Measurements from ENCODE around the gene TAB2. TPM values are rescaled to one million over a fixed set of nuclear protein-coding genes. Genes with fewer than 3 reads are reported as not detected.

The TAB2 gene
- 100 to 1,000 TPM; 120 to 138 TPM for total RNA-seq

- CTCF ChIA-PET: interaction anchor here (0.8 to 2.8 kb wide), 8 partner anchors 15 to 233 kb away, joined by 3 to 7 read pairs (median 4); no protein-coding TSS in a partner anchor
- ATAC-seq (peak; percentile 43), DNase-seq (peak; percentile 84)
- peak within 1 kb of the TSS; percentile 92 for H3K4me3 Mint-ChIP-seq
- H3K36me3 Mint-ChIP-seq: peaks cover 39% of the 10 kb centered on the region
- peaks cover 34% of the 10 kb centered on the region for H3K4me1 Mint-ChIP-seq
- peaks cover 7% of the 10 kb centered on the region for H3K9me3 Mint-ChIP-seq (ENCODE audit: low read depth)
- no peaks in the 10 kb centered on the region for H3K27me3 Mint-ChIP-seq
- H3K27ac Mint-ChIP-seq: peak within 1 kb of the TSS; percentile 91
These were observed at the start of gene TAB2 for GRCh38 chr6:149317644-149318571. Gene TAB2, plus strand, starts transcription at chr6:149317712. Its CDS starts 52,286 bp downstream, at chr6:149369998.

- H3K9me3 Mint-ChIP-seq (ENCODE audit: low read depth): peaks cover 8% of the 10 kb centered on the region
- no peak overlapping the region for H3K27ac Mint-ChIP-seq
- H3K4me1 Mint-ChIP-seq: peaks cover 39% of the 10 kb centered on the region
- CTCF ChIA-PET: no interaction called here
- H3K27me3 Mint-ChIP-seq: no peaks in the 10 kb centered on the region
- no peak overlapping the region for H3K4me3 Mint-ChIP-seq
- ATAC-seq: no peak
- DNase-seq: no peak
- H3K36me3 Mint-ChIP-seq: peaks cover 11% of the 10 kb centered on the region
These were observed 49.4 kb upstream of the TAB2 start for GRCh38 chr6:149268146-149268545.

GRCh38 chr6:149268768-149269167 is 48.7 kb upstream of the TAB2 start:
- Mint-ChIP-seq H3K4me1 (peaks cover 46% of the 10 kb centered on the region), H3K36me3 (peaks cover 15% of the 10 kb centered on the region)
- CTCF ChIA-PET: no interaction called here

GRCh38 chr6:149270616-149271015 is 46.9 kb upstream of the TAB2 start:
- H3K27me3 Mint-ChIP-seq: no peaks in the 10 kb centered on the region
- no peak overlapping the region for H3K27ac Mint-ChIP-seq
- H3K4me3 Mint-ChIP-seq: no peak overlapping the region
- H3K9me3 Mint-ChIP-seq (ENCODE audit: low read depth): peaks cover 8% of the 10 kb centered on the region
- peaks cover 38% of the 10 kb centered on the region for H3K4me1 Mint-ChIP-seq
- no peak for DNase-seq
- CTCF ChIA-PET: interaction anchor here (0.9 to 1.2 kb wide), 2 partner anchors 47 to 54 kb away, joined by 3 read pairs; partner anchors contain the start of gene TAB2
- no peak for ATAC-seq
- H3K36me3 Mint-ChIP-seq: peaks cover 15% of the 10 kb centered on the region

More at GRCh38 chr6:149268768-149269167, 48.7 kb upstream of the TAB2 start:
- no peaks in the 10 kb centered on the region for H3K27me3 Mint-ChIP-seq
- ATAC-seq: no peak
- H3K27ac Mint-ChIP-seq: no peak overlapping the region
- H3K4me3 Mint-ChIP-seq: no peak overlapping the region
- DNase-seq: no peak
- peaks cover 8% of the 10 kb centered on the region for H3K9me3 Mint-ChIP-seq (ENCODE audit: low read depth)

GRCh38 chr6:149271348-149272340 is 45.9 kb upstream of the TAB2 start:
- ATAC-seq: peak; percentile 81
- DNase-seq: peak; percentile 74
- peaks cover 8% of the 10 kb centered on the region for H3K9me3 Mint-ChIP-seq (ENCODE audit: low read depth)
- peak overlapping the region; percentile 45 for H3K4me3 Mint-ChIP-seq
- peaks cover 15% of the 10 kb centered on the region for H3K36me3 Mint-ChIP-seq
- CTCF ChIA-PET: interaction anchor here (1.2 kb wide), 1 partner anchor 46 kb away, joined by 3 read pairs; the partner anchor contains the start of gene TAB2
- no peaks in the 10 kb centered on the region for H3K27me3 Mint-ChIP-seq
- H3K27ac Mint-ChIP-seq: peak overlapping the region; percentile 81
- H3K4me1 Mint-ChIP-seq: peaks cover 38% of the 10 kb centered on the region

- ATAC-seq (peak; percentile 34), DNase-seq (no peak)
- CTCF ChIA-PET: no interaction called here
- Mint-ChIP-seq H3K4me1 (peaks cover 39% of the 10 kb centered on the region), H3K36me3 (peaks cover 15% of the 10 kb centered on the region), H3K4me3 (no peak overlapping the region), H3K9me3 (ENCODE audit: low read depth) (peaks cover 4% of the 10 kb centered on the region), H3K27me3 (no peaks in the 10 kb centered on the region), H3K27ac (peak overlapping the region; percentile 18)
These were observed 44.2 kb upstream of the TAB2 start for GRCh38 chr6:149273318-149273717.

GRCh38 chr6:149275621-149276020 is 41.9 kb upstream of the TAB2 start:
- H3K36me3 Mint-ChIP-seq: peaks cover 12% of the 10 kb centered on the region
- no peak for ATAC-seq
- H3K27ac Mint-ChIP-seq: no peak overlapping the region
- H3K9me3 Mint-ChIP-seq (ENCODE audit: low read depth): peaks cover 2% of the 10 kb centered on the region
- CTCF ChIA-PET: interaction anchor here (1.1 kb wide), 1 partner anchor 157 kb away, joined by 3 read pairs; no protein-coding TSS in a partner anchor
- no peak overlapping the region for H3K4me3 Mint-ChIP-seq
- no peak for DNase-seq
- no peaks in the 10 kb centered on the region for H3K27me3 Mint-ChIP-seq
- peaks cover 57% of the 10 kb centered on the region for H3K4me1 Mint-ChIP-seq

GRCh38 chr6:149277621-149278020 is 39.9 kb upstream of the TAB2 start:
- H3K9me3 Mint-ChIP-seq (ENCODE audit: low read depth): peaks cover 2% of the 10 kb centered on the region
- H3K4me3 Mint-ChIP-seq: no peak overlapping the region
- H3K4me1 Mint-ChIP-seq: peaks cover 37% of the 10 kb centered on the region
- CTCF ChIA-PET: interaction anchor here (1.4 kb wide), 1 partner anchor 9 kb away, joined by 3 read pairs; no protein-coding TSS in a partner anchor
- H3K27me3 Mint-ChIP-seq: no peaks in the 10 kb centered on the region
- peaks cover 7% of the 10 kb centered on the region for H3K36me3 Mint-ChIP-seq
- H3K27ac Mint-ChIP-seq: no peak overlapping the region
- ATAC-seq: no peak
- no peak for DNase-seq

- CTCF ChIA-PET: interaction anchor here (1.0 to 1.3 kb wide), 3 partner anchors 21 to 153 kb away, joined by 3 to 4 read pairs (median 3); no protein-coding TSS in a partner anchor
- ATAC-seq: peak; percentile 57
- peaks cover 32% of the 10 kb centered on the region for H3K4me1 Mint-ChIP-seq
- H3K36me3 Mint-ChIP-seq: no peaks in the 10 kb centered on the region
- no peak overlapping the region for H3K4me3 Mint-ChIP-seq
- no peaks in the 10 kb centered on the region for H3K27me3 Mint-ChIP-seq
- DNase-seq: no peak
- no peaks in the 10 kb centered on the region for H3K9me3 Mint-ChIP-seq (ENCODE audit: low read depth)
- H3K27ac Mint-ChIP-seq: no peak overlapping the region
These were observed 38.5 kb upstream of the TAB2 start for GRCh38 chr6:149278997-149279396.

GRCh38 chr6:149284904-149285303 is 32.6 kb upstream of the TAB2 start:
- Mint-ChIP-seq H3K9me3 (ENCODE audit: low read depth) (no peaks in the 10 kb centered on the region), H3K4me3 (no peak overlapping the region), H3K27me3 (no peaks in the 10 kb centered on the region), H3K27ac (peak overlapping the region; percentile 7), H3K36me3 (peaks cover 3% of the 10 kb centered on the region), H3K4me1 (peaks cover 37% of the 10 kb centered on the region)
- peak; percentile 59 for DNase-seq
- CTCF ChIA-PET: no interaction called here
- ATAC-seq: peak; percentile 78

- no peak for ATAC-seq
- Mint-ChIP-seq H3K36me3 (peaks cover 3% of the 10 kb centered on the region), H3K4me1 (peaks cover 33% of the 10 kb centered on the region), H3K9me3 (ENCODE audit: low read depth) (no peaks in the 10 kb centered on the region), H3K27ac (no peak overlapping the region), H3K27me3 (no peaks in the 10 kb centered on the region), H3K4me3 (no peak overlapping the region)
- DNase-seq: no peak
- CTCF ChIA-PET: no interaction called here
These were observed 31.9 kb upstream of the TAB2 start for GRCh38 chr6:149285626-149286025.

- Mint-ChIP-seq H3K4me3 (no peak overlapping the region), H3K27ac (peak overlapping the region; percentile 7), H3K4me1 (peaks cover 33% of the 10 kb centered on the region), H3K36me3 (peaks cover 3% of the 10 kb centered on the region), H3K27me3 (no peaks in the 10 kb centered on the region), H3K9me3 (ENCODE audit: low read depth) (no peaks in the 10 kb centered on the region)
- peak; percentile 23 for ATAC-seq
- DNase-seq: no peak
- CTCF ChIA-PET: interaction anchor here (1.3 to 1.6 kb wide), 2 partner anchors 10 to 12 kb away, joined by 3 to 4 read pairs; no protein-coding TSS in a partner anchor
These were observed 30.6 kb upstream of the TAB2 start for GRCh38 chr6:149286905-149287304.
